Right renal cortex interstitium (tissue), 3 donors: ENCODE data around the gene CD99L2. TPM values are rescaled to one million over a fixed set of nuclear protein-coding genes. Genes with fewer than 3 reads are reported as not detected.

ENCODE experiments used
- polyA plus RNA-seq, 3 donors: library from polyadenylated mRNA; unstranded; fragments of 120-200 nt; gene quantifications; one replicate each; pipeline ENCODE4 v1.2.1, GENCODE V29; 2013; ENCODE audit not compliant: insufficient read length in 3 of 3

The CD99L2 gene
- polyA plus RNA-seq, 3 donors = 40.2 to 42.6 (median 42.5) TPM

Other genes with a start within 250 kb of the CD99L2 start
- 10 to 100 TPM; 24.7 to 27.0 (median 26.4) TPM for gene MTMR1, start 205.3 kb downstream of the CD99L2 start, polyA plus RNA-seq
- 100 to 1,000 TPM; 139 to 158 (median 152) TPM for gene HMGB3, start 84.7 kb upstream of the CD99L2 start, polyA plus RNA-seq